ENCODE measurements around the gene MPC1.

Gene MPC1

DNA sequence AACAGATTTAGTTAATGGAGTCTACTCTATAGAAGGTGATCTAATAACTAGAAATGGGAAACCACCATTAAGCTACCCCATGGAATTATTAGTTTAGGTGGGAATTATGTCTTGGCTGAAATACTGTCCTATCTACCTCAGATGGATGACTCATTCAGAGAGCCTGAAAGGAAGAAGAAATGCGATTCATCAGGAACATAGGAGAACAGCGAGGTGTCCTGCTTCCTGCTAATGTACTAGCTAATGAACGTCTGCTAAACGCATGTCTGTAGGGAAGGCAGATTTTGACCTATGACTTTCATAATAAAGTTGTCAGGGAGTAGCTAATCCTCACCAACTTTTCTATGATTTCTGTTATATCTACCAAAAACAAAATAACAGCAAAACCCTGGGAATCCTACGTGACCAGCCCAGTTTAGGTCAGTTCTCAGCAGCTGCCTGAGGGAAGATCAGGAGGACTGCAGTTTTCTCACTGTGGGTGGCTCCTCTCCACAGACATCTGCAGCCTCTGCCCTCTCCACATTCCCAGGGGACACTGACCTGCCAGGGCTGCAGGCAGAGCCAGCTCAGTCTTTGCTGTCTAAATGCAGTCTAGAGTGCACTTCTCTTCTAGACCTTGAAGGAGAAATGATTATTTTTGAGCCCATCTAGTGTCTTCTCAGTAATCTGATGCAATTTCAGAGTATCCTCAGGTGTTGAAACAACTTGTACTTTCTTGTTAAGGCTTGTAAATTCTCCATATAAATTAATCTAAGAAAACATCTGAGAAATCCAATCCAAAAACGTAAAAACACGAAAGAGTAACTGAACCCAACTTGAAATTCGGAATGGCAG lies 22.3 kb downstream of the MPC1 start:
- no peak overlapping the region for H3K4me3 ChIP-seq (replicated peaks in 1 of 2; ENCODE audit: low read depth in 2 of 2, low read length in 2 of 2)
- TF ChIP-seq, protein P1, sequence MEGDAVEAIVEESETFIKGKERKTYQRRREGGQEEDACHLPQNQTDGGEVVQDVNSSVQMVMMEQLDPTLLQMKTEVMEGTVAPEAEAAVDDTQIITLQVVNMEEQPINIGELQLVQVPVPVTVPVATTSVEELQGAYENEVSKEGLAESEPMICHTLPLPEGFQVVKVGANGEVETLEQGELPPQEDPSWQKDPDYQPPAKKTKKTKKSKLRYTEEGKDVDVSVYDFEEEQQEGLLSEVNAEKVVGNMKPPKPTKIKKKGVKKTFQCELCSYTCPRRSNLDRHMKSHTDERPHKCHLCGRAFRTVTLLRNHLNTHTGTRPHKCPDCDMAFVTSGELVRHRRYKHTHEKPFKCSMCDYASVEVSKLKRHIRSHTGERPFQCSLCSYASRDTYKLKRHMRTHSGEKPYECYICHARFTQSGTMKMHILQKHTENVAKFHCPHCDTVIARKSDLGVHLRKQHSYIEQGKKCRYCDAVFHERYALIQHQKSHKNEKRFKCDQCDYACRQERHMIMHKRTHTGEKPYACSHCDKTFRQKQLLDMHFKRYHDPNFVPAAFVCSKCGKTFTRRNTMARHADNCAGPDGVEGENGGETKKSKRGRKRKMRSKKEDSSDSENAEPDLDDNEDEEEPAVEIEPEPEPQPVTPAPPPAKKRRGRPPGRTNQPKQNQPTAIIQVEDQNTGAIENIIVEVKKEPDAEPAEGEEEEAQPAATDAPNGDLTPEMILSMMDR (IDR thresholded peaks at IDR 0.05; ENCODE audit: low read depth, low read length), result no peak
- peak; percentile 29 to 37 for DNase-seq (ENCODE audit: low read depth in 2 of 2)

DNA sequence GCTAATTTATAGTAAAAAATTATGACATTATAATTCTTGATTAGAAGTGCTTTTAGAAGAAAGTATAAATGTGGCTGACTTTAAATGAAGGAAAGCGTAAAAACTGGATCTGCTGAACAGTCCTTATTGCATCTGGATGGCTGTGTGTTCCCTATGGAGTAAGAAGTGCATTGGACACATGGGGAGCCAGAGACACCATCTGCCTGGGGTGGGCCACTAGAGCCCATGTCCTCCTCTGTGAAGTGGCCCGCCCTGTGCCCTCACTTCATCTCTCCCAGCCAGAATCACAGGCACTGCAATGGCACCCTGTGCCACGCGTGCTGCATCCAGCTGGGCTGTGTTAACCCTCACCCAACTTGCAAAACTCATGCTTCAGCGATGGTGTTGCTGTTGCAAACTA lies 27.2 kb downstream of the MPC1 start:
- no peak overlapping the region for H3K4me3 ChIP-seq (replicated peaks in 1 of 2; ENCODE audit: low read depth in 2 of 2, low read length in 2 of 2)
- DNase-seq (ENCODE audit: low read depth in 2 of 2), result no peak
- TF ChIP-seq, protein P1 (IDR thresholded peaks at IDR 0.05; ENCODE audit: low read depth, low read length), result no peak

DNA sequence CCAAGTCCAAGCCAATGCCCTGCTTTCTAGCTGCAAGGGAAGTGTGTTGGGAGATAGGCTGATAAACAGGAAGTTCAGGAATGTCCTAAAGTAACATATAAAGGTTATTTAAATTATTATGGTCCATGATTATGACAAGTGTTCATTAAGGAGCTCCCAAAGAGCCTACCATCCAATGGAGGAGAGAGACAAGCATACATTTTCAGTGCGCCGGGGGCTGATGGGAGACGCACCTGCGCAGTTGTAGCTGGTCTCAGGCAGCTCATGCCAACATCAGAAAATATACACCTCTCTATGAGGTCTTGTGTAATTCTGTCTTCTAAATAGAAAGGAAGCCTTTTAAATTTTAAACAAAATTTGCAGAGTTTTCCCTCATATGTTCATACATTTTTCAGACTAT lies 27.8 kb downstream of the MPC1 start:
- no peak for DNase-seq (ENCODE audit: low read depth in 2 of 2)
- no peak overlapping the region for H3K4me3 ChIP-seq (replicated peaks in 1 of 2; ENCODE audit: low read depth in 2 of 2, low read length in 2 of 2)
- TF ChIP-seq, protein P1 (IDR thresholded peaks at IDR 0.05; ENCODE audit: low read depth, low read length), result no peak

- TF ChIP-seq, protein P1 (IDR thresholded peaks at IDR 0.05; ENCODE audit: low read depth, low read length), result no peak
- H3K4me3 ChIP-seq (replicated peaks in 1 of 2; ENCODE audit: low read depth in 2 of 2, low read length in 2 of 2), result no peak overlapping the region
These were observed 28.6 kb downstream of the MPC1 start for GRCh38 chr6:166354143-166354542.

DNA sequence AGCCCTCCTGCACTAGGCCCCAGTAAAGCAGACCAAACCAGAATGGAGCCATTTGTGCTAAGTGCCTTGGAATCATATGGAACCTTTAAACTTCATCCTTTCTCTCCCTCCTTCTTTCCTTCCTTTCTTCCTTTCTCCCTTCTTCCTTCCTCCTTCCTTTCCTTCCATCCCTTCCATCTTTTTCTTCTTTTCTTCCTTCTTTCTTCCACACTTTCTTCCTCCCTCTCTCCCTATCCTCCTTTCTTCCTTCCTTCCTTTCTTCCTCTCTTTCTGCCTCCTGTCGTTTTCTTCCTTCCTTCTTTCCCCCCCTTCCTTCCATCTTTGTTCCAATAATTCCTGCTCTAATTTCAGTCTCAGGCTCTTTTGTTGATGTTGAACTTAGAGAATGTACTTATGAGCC lies 29.2 kb downstream of the MPC1 start:
- TF ChIP-seq, protein P1 (IDR thresholded peaks at IDR 0.05; ENCODE audit: low read depth, low read length), result no peak
- DNase-seq (ENCODE audit: low read depth in 2 of 2), result no peak
- no peak overlapping the region for H3K4me3 ChIP-seq (replicated peaks in 1 of 2; ENCODE audit: low read depth in 2 of 2, low read length in 2 of 2)

More at GRCh38 chr6:166354143-166354542, 28.6 kb downstream of the MPC1 start:
- DNase-seq (ENCODE audit: low read depth in 2 of 2), result no peak

DNA sequence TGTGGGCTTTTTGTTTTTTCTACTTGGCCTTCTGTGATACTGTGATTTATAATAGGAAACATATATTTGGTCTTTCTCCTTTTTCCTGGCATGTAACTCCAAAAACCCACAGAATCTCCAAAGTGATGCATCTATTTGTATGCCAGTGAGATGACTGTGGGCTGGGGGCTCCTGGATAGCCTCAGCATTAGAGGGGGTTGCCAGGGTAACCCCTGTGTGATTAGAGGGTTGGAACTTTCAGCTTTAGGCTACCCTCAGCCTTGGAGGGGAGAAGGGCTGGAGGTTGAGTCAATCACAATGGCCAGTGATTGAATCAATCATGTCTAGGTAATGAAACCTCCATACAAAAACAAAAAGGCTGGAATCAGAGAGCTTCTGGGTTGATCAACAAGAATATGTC lies 29.8 kb downstream of the MPC1 start:
- TF ChIP-seq, protein P1 (IDR thresholded peaks at IDR 0.05; ENCODE audit: low read depth, low read length), result no peak
- DNase-seq (ENCODE audit: low read depth in 2 of 2), result no peak
- H3K4me3 ChIP-seq (replicated peaks in 1 of 2; ENCODE audit: low read depth in 2 of 2, low read length in 2 of 2), result no peak overlapping the region
